GM06990 (cell line): ENCODE results near the gene KCNAB1.

ENCODE experiments used
- DNase-seq: peaks from one replicate; pipeline ENCODE4 v3.0.0-alpha.2; 2011; ENCODE audit not compliant: insufficient read length; ENCODE audit errors: extremely low read depth
- H3K27me3 ChIP-seq: replicated peaks from 2 replicates; pipeline ENCODE4 v1.6.0; 2011; ENCODE audit warnings: low read length; ENCODE audit not compliant: control insufficient read depth, insufficient read depth
- H3K36me3 ChIP-seq: 2 replicates; pipeline ENCODE4 v1.5.1; 2011; ENCODE audit warnings: low read length; ENCODE audit not compliant: control insufficient read depth, insufficient read depth
- H3K4me3 ChIP-seq: replicated peaks from 2 replicates; pipeline ENCODE4 v1.5.1; 2011; ENCODE audit warnings: low read depth, mild to moderate bottlenecking, control low read depth, low read length
- TF ChIP-seq, protein P1 (sequence below): IDR thresholded peaks from 2 replicates; pipeline ENCODE4 v1.5.1; 2011; ENCODE audit warnings: low read length, control low read depth, mild to moderate bottlenecking, inconsistent platforms; ENCODE audit not compliant: insufficient read depth, poor library complexity, severe bottlenecking

The KCNAB1 gene

DNA sequence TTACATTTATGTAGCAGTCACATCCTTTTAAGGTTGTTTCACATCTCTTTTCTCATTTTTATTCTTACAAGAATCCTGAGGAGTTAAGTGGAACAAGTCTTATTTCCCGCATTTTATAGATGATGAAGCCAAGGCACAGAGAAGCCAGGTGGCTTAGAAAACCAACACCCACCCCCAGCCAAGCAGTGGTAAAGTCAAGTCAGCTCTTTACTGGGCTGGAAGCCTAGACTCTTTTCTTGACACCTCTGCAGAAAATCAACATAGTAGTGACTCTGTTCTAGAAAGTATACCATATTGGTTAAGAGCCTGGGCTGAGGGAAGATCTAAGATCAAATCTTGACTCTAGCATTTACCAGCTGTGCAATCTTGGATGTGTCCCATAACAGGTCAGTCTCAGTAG is 195.7 kb downstream of the KCNAB1 start:
- no peak for DNase-seq
- TF ChIP-seq, protein P1, sequence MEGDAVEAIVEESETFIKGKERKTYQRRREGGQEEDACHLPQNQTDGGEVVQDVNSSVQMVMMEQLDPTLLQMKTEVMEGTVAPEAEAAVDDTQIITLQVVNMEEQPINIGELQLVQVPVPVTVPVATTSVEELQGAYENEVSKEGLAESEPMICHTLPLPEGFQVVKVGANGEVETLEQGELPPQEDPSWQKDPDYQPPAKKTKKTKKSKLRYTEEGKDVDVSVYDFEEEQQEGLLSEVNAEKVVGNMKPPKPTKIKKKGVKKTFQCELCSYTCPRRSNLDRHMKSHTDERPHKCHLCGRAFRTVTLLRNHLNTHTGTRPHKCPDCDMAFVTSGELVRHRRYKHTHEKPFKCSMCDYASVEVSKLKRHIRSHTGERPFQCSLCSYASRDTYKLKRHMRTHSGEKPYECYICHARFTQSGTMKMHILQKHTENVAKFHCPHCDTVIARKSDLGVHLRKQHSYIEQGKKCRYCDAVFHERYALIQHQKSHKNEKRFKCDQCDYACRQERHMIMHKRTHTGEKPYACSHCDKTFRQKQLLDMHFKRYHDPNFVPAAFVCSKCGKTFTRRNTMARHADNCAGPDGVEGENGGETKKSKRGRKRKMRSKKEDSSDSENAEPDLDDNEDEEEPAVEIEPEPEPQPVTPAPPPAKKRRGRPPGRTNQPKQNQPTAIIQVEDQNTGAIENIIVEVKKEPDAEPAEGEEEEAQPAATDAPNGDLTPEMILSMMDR = no peak
- Histone ChIP-seq H3K4me3 (no peak overlapping the region), H3K36me3 (no peaks in the 10 kb centered on the region), H3K27me3 (no peaks in the 10 kb centered on the region; the same call in 1 of the 2 replicates)

DNA sequence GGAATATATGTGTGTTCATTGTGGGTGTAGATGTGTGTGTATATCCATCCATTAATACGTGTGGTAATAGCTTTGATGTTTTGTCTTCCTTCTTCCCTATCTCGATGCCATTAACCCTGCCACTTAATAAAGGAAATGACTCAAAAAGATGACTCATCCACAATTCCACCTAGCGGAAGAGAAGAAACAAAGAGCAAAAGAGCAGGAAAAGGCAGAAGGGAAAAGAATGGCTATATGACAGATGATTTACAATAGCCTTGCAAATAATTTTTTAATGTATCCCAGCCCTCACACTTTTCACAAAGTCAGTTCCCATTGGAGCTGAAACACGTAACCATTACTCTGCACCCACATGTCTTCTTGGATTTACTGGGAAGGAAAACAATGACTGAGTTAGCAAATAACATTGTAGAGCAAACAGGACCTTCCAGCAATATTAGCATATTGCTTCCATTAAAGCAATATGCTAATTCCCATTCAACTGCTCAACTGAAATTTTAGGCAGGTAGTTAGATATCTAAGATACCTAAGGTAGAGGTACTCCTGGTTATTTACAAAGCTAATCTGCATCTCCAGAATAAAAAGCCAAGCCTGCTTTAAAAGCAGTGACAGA is 197.2 kb downstream of the KCNAB1 start:
- Histone ChIP-seq H3K4me3 (no peak overlapping the region), H3K36me3 (no peaks in the 10 kb centered on the region), H3K27me3 (no peaks in the 10 kb centered on the region; the same call in 1 of the 2 replicates)
- no peak for DNase-seq
- TF ChIP-seq, protein P1 = no peak

GRCh38 chr3:156321945-156322344 is 201.6 kb downstream of the KCNAB1 start:
- Histone ChIP-seq H3K36me3 (no peaks in the 10 kb centered on the region), H3K27me3 (no peaks in the 10 kb centered on the region; the same call in 1 of the 2 replicates), H3K4me3 (no peak overlapping the region)
- DNase-seq = no peak
- TF ChIP-seq, protein P1 = no peak

DNA sequence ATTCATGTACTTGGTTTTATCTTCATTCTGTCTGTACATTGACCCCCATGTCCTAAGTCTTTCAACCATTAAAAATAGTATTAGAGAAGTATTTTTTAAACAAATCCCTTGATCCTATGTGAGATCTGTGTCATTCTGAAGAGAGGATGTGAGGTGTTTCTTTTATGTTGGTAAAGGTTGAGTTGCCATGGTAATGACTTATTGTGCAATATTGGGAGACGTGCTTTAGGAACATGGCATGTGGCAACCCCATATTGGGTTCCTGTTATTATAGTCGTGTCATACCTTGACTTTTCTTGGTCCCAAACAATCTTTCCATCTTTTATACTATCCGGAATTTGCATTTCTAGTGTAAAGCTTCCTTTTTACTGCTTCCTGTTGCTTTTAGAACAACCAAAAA is 203.1 kb downstream of the KCNAB1 start:
- Histone ChIP-seq H3K4me3 (no peak overlapping the region), H3K27me3 (no peaks in the 10 kb centered on the region; the same call in none of the 2 replicates), H3K36me3 (no peaks in the 10 kb centered on the region)
- no peak for DNase-seq
- TF ChIP-seq, protein P1 = no peak

GRCh38 chr3:156330415-156330814 is 210.0 kb downstream of the KCNAB1 start:
- Histone ChIP-seq H3K27me3 (no peaks in the 10 kb centered on the region; the same call in 1 of the 2 replicates), H3K4me3 (no peak overlapping the region), H3K36me3 (no peaks in the 10 kb centered on the region)
- TF ChIP-seq, protein P1 = no peak
- DNase-seq = no peak

- H3K4me3 ChIP-seq = no peak overlapping the region
- TF ChIP-seq, protein P1 = no peak
Measured at GRCh38 chr3:156332304-156332703, 211.9 kb downstream of the KCNAB1 start.

More at GRCh38 chr3:156332304-156332703, 211.9 kb downstream of the KCNAB1 start:
- Histone ChIP-seq H3K36me3 (no peaks in the 10 kb centered on the region), H3K27me3 (no peaks in the 10 kb centered on the region; the same call in 1 of the 2 replicates)
- DNase-seq = no peak
